ENCODE results near the gene ARHGAP10. TPM values are rescaled to one million over a fixed set of nuclear protein-coding genes. Genes with fewer than 3 reads are reported as not detected.

ARHGAP10 gene
- total RNA-seq, 2 donors from 2014 or later = 30.3 to 69.6 TPM

- intact Hi-C loops (cut with DNase I) = no loop called here
- TF ChIP-seq POLR2AphosphoS5 (IDR thresholded peaks at IDR 0.05) = no peak
- no peak for TF ChIP-seq POLR2A (IDR thresholded peaks at IDR 0.05)
- no peak for TF ChIP-seq CTCF (IDR thresholded peaks at IDR 0.05)
- 96% methylated on average over 6 of the region's 6 CpGs for WGBS
- Histone ChIP-seq H3K9me3 (no peaks in the 10 kb centered on the region), H3K4me1 (replicated peaks) (no peaks in the 10 kb centered on the region), H3K36me3 (no peaks in the 10 kb centered on the region), H3K4me3 (no peak overlapping the region), H3K27me3 (replicated peaks; ENCODE audit: insufficient read depth) (no peaks in the 10 kb centered on the region), H3K27ac (no peak overlapping the region)
- no peak for DNase-seq (ENCODE audit: low spot score)
These were observed 335.5 kb downstream of the ARHGAP10 start for GRCh38 chr4:148067301-148067916.

GRCh38 chr4:148068065-148068911 is 336.4 kb downstream of the ARHGAP10 start:
- 84% methylated on average over 13 of the region's 13 CpGs for WGBS
- intact Hi-C loops (cut with DNase I) = no loop called here
- H3K36me3 ChIP-seq = no peaks in the 10 kb centered on the region
- no peak for DNase-seq (ENCODE audit: low spot score)
- H3K4me3 ChIP-seq = no peak overlapping the region
- no peaks in the 10 kb centered on the region for H3K9me3 ChIP-seq
- H3K27me3 ChIP-seq (replicated peaks; ENCODE audit: insufficient read depth) = no peaks in the 10 kb centered on the region
- TF ChIP-seq CTCF (IDR thresholded peaks at IDR 0.05) = no peak
- no peak for TF ChIP-seq POLR2AphosphoS5 (IDR thresholded peaks at IDR 0.05)
- TF ChIP-seq POLR2A (IDR thresholded peaks at IDR 0.05) = no peak
- no peaks in the 10 kb centered on the region for H3K4me1 ChIP-seq (replicated peaks)
- no peak overlapping the region for H3K27ac ChIP-seq

DNA sequence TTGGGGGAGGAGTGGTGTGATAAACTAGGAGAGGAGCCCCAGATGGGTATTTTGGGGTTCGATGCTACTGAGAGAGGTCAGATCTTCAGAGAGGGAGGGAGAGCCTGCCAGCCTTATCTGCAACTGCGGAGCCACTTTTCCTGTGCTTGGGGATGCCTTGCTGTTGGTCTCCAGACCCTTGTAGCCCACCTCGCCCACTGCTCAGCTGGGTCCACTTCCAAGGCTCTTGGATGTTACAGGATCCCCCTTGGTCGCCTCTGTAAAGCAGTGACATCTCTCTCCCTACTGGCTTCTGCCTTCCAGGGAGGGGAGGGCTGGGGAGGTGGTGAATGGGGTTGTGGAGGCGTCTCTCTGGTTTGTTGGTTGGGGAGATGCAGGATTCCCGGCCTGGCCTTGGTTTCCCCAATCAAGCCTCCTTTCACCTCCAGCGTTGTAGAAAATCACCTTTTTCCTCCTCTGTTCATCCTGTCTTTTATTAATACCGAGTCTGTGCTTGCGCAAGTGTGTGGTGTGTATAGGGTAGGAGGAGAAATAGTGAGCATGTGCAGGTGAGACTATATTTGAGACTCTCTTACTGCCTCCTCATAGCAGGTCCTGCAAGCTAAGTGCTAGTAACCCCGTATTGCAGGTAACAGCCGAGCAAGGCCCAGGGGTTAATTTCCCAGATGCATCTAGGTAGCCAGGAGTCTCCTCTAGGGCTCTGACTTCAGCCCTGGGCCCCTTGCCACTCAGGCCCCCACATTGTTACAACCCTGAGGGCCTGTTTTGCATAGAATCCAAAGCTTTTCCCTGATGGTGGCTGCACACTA is 337.4 kb downstream of the ARHGAP10 start:
- no peak for TF ChIP-seq POLR2AphosphoS5 (IDR thresholded peaks at IDR 0.05)
- no peak for TF ChIP-seq CTCF (IDR thresholded peaks at IDR 0.05)
- no peak for TF ChIP-seq POLR2A (IDR thresholded peaks at IDR 0.05)
- no peaks in the 10 kb centered on the region for H3K36me3 ChIP-seq

GRCh38 chr4:148069895-148070178 is 337.9 kb downstream of the ARHGAP10 start:
- WGBS = 67% methylated on average over 3 of the region's 3 CpGs
- no peak for DNase-seq (ENCODE audit: low spot score)
- TF ChIP-seq POLR2AphosphoS5 (IDR thresholded peaks at IDR 0.05) (no peak), POLR2A (IDR thresholded peaks at IDR 0.05) (no peak), CTCF (IDR thresholded peaks at IDR 0.05) (no peak)
- Histone ChIP-seq H3K27me3 (replicated peaks; ENCODE audit: insufficient read depth) (no peaks in the 10 kb centered on the region), H3K36me3 (no peaks in the 10 kb centered on the region), H3K9me3 (no peaks in the 10 kb centered on the region), H3K27ac (no peak overlapping the region), H3K4me1 (replicated peaks) (no peaks in the 10 kb centered on the region), H3K4me3 (no peak overlapping the region)
- intact Hi-C loops (cut with DNase I) = no loop called here

More for the DNA sequence above, 337.4 kb downstream of the ARHGAP10 start:
- H3K27me3 ChIP-seq (replicated peaks; ENCODE audit: insufficient read depth) = no peaks in the 10 kb centered on the region
- no peak overlapping the region for H3K27ac ChIP-seq
- no peak overlapping the region for H3K4me3 ChIP-seq
- no peak for DNase-seq (ENCODE audit: low spot score)
- intact Hi-C loops (cut with DNase I) = no loop called here
- H3K9me3 ChIP-seq = no peaks in the 10 kb centered on the region
- no peaks in the 10 kb centered on the region for H3K4me1 ChIP-seq (replicated peaks)
- 93% methylated on average over 11 of the region's 11 CpGs for WGBS

Measured in prostate gland (tissue), 2 donors.